ENCODE measurements around the gene CUL9.

The CUL9 gene

GRCh38 chr6:43143235-43144128 is 38.5 kb upstream of the CUL9 start:
- ATAC-seq, result peak; percentile 98
- TF ChIP-seq ESRRG (CRISPR knock-in tag; IDR thresholded peaks at IDR 0.05), result no peak

- ATAC-seq, result no peak
- TF ChIP-seq ARNTL (CRISPR knock-in tag; IDR thresholded peaks at IDR 0.05; ENCODE audit: borderline replicate concordance, low read depth), result no peak
- TF ChIP-seq, protein P1, sequence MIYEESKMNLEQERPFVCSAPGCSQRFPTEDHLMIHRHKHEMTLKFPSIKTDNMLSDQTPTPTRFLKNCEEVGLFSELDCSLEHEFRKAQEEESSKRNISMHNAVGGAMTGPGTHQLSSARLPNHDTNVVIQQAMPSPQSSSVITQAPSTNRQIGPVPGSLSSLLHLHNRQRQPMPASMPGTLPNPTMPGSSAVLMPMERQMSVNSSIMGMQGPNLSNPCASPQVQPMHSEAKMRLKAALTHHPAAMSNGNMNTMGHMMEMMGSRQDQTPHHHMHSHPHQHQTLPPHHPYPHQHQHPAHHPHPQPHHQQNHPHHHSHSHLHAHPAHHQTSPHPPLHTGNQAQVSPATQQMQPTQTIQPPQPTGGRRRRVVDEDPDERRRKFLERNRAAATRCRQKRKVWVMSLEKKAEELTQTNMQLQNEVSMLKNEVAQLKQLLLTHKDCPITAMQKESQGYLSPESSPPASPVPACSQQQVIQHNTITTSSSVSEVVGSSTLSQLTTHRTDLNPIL (CRISPR knock-in tag; IDR thresholded peaks at IDR 0.05; ENCODE audit: low read depth), result no peak
- TF ChIP-seq PPARA (CRISPR knock-in tag; IDR thresholded peaks at IDR 0.05; ENCODE audit: borderline replicate concordance), result no peak
- no peak for TF ChIP-seq SNAI2 (CRISPR knock-in tag; IDR thresholded peaks at IDR 0.05)
- no peak for TF ChIP-seq ZNF70 (CRISPR knock-in tag; IDR thresholded peaks at IDR 0.05)
- no peak for TF ChIP-seq RARB (CRISPR knock-in tag; IDR thresholded peaks at IDR 0.05)
- no peak for TF ChIP-seq ZFP3 (CRISPR knock-in tag; IDR thresholded peaks at IDR 0.05)
- no peak for TF ChIP-seq ZFP30 (CRISPR knock-in tag; IDR thresholded peaks at IDR 0.05)
- TF ChIP-seq ESRRG (CRISPR knock-in tag; IDR thresholded peaks at IDR 0.05), result no peak
- TF ChIP-seq TOX (CRISPR knock-in tag; IDR thresholded peaks at IDR 0.05; ENCODE audit: borderline replicate concordance), result no peak
- TF ChIP-seq, protein P2, sequence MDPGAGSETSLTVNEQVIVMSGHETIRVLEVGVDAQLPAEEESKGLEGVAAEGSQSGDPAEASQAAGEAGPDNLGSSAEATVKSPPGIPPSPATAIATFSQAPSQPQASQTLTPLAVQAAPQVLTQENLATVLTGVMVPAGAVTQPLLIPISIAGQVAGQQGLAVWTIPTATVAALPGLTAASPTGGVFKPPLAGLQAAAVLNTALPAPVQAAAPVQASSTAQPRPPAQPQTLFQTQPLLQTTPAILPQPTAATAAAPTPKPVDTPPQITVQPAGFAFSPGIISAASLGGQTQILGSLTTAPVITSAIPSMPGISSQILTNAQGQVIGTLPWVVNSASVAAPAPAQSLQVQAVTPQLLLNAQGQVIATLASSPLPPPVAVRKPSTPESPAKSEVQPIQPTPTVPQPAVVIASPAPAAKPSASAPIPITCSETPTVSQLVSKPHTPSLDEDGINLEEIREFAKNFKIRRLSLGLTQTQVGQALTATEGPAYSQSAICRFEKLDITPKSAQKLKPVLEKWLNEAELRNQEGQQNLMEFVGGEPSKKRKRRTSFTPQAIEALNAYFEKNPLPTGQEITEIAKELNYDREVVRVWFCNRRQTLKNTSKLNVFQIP (CRISPR knock-in tag; IDR thresholded peaks at IDR 0.05; ENCODE audit: borderline replicate concordance, low read depth), result no peak
- no peak for TF ChIP-seq ZC3H10 (CRISPR knock-in tag; IDR thresholded peaks at IDR 0.05)
- no peak for TF ChIP-seq ZNF565 (CRISPR knock-in tag; conservative IDR thresholded peaks at IDR 0.05; ENCODE audit: low read depth)
- no peak for TF ChIP-seq PATZ1 (CRISPR knock-in tag; IDR thresholded peaks at IDR 0.05; ENCODE audit: borderline replicate concordance)
- TF ChIP-seq ZNF8 (CRISPR knock-in tag; IDR thresholded peaks at IDR 0.05), result no peak
- TF ChIP-seq BACH2 (CRISPR knock-in tag; IDR thresholded peaks at IDR 0.05; ENCODE audit: borderline replicate concordance), result no peak
Measured at GRCh38 chr6:43144879-43145278, 37.1 kb upstream of the CUL9 start.

DNA sequence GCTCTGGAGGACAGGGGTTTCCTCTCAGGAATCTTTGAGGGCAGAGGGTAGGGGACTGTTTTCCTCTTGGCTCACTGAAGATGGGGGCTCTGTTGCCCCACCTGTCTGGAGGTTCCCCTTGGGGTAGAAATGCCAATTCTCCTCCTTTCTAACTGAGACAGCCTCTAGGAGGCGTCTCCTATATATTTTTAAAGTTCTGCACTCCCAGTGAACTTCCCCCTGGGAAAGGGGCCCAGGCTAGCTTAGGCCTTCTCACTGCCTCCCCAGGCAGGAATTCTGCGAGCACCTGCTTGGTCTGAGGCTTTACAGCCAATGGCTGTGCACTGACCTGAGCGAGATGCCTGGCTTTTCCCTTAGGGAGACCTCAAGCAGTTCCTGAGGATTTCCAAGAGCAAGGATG is 35.7 kb upstream of the CUL9 start:
- ATAC-seq, result no peak
- TF ChIP-seq ZNF565 (CRISPR knock-in tag; conservative IDR thresholded peaks at IDR 0.05; ENCODE audit: low read depth), result no peak
- TF ChIP-seq SNAI2 (CRISPR knock-in tag; IDR thresholded peaks at IDR 0.05), result no peak
- no peak for TF ChIP-seq GLIS3 (CRISPR knock-in tag; IDR thresholded peaks at IDR 0.05)
- no peak for TF ChIP-seq RARB (CRISPR knock-in tag; IDR thresholded peaks at IDR 0.05)
- TF ChIP-seq CSDC2 (CRISPR knock-in tag; IDR thresholded peaks at IDR 0.05), result no peak
- TF ChIP-seq TCF4 (CRISPR knock-in tag; IDR thresholded peaks at IDR 0.05; ENCODE audit: borderline replicate concordance), result no peak
- no peak for TF ChIP-seq ZC3H10 (CRISPR knock-in tag; IDR thresholded peaks at IDR 0.05)
- TF ChIP-seq PATZ1 (CRISPR knock-in tag; IDR thresholded peaks at IDR 0.05; ENCODE audit: borderline replicate concordance), result no peak
- no peak for TF ChIP-seq OSR1 (CRISPR knock-in tag; IDR thresholded peaks at IDR 0.05)
- no peak for TF ChIP-seq ARNTL (CRISPR knock-in tag; IDR thresholded peaks at IDR 0.05; ENCODE audit: borderline replicate concordance, low read depth)
- no peak for TF ChIP-seq ISL1 (CRISPR knock-in tag; IDR thresholded peaks at IDR 0.05)
- TF ChIP-seq, protein P1 (CRISPR knock-in tag; IDR thresholded peaks at IDR 0.05; ENCODE audit: low read depth), result no peak
